Activated naive CD8-positive, alpha-beta T cell treated with anti-CD3 and anti-CD28 coated beads, Interleukin-2, amount 50 U/mL, for 16 hours (primary cell): Measurements from ENCODE around the gene PRAMEF4.
"Not testable (repeated sequence)": the region's sequence is repeated elsewhere in the genome, so short reads cannot be mapped to it uniquely, and the experiment has no call there.

Experiments
- DNase-seq: peaks from one replicate; pipeline ENCODE4 v3.0.0-alpha.2; 2020; ENCODE audit warnings: low read depth, low spot score

The PRAMEF4 gene

DNA sequence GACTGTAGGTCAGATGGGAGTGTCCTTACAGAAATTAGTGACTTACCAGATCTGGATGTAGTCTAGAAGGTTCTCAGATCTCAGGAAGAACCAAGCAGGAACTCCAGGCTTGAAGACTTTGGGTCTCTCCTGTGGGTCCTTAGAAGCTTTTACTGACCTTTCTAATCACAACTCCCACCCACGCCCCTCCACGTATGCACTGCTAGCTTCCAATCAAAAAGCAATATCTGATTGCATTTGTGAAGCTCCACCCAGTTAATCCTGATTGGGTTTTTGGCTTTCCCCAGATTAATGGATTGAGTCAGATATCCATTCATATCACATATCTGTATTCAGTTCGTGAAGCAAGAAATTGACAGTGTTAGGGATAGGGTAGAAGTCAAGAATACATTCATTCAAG lies at the start of gene PRAMEF4:
Gene PRAMEF4, minus strand, starts transcription at position 101 of the 400 bp plus-strand sequence. CDS start 2,807 bp downstream, outside the sequence.
- DNase-seq = not testable (repeated sequence)

GRCh38 chr1:12924368-12924767 lies 38.4 kb upstream of the PRAMEF4 start:
- not testable (repeated sequence) for DNase-seq

- DNase-seq = not testable (repeated sequence)
These were observed 35.7 kb upstream of the PRAMEF4 start for GRCh38 chr1:12921749-12922148.

DNA sequence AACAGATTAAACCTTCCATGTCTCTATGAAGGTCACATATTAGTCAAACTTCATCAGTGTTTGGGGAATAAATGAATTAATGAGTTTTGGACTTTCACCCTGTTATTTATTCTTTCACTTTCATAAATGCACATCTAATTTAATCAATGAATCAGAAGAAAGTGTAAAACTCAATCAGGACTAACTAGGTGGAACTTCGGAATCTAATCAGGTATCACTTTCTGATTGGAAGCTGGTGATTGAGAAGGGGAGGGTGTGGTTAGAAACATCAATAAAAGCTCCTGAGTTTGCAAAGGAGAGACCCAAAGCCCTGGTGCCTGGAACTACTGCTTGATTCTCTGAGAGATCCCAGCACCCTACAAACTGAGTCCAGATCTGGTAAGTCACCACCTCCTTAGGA lies 30.3 kb upstream of the PRAMEF4 start, which contains the start of gene PRAMEF7:
Gene PRAMEF7, plus strand, starts transcription at position 301 of the 400 bp plus-strand sequence. CDS start 1,083 bp downstream, outside the sequence.
- DNase-seq = not testable (repeated sequence)

DNA sequence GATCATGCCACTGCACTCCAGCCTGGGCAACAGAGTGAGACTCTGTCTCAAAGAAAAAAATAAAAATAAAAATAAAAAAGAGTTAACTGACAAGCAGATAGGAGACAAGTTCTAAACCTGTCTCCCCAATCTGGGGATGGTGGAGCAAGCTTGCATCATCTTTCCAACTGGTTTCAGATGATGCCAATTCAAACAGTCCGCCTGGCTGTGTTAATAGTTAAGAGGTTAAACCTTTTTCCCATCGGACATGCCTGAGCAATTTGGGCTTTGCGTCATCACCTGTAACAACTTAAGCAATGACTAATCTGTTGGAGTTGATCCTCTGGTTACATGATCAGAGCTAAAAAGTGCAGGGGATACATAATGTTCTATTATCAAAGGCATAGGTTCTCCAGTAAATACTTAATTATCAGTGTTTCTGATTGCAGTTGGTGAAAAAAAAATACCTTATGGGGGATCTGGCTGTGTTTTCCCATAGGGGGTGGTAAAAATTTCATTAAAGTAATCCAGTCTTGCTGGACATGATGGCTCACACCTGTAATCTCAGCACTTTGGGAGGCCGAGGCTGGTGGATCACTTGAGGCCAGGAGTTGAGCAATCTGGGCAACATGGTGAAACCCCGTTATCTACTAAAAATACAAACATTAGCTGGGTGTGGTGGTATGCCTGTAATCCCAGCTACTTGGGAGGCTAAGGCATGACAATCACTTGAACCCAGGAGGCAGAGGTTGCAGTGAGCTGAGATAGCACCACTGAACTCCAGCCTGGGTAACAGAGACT lies 18.0 kb upstream of the PRAMEF4 start:
- not testable (repeated sequence) for DNase-seq

DNA sequence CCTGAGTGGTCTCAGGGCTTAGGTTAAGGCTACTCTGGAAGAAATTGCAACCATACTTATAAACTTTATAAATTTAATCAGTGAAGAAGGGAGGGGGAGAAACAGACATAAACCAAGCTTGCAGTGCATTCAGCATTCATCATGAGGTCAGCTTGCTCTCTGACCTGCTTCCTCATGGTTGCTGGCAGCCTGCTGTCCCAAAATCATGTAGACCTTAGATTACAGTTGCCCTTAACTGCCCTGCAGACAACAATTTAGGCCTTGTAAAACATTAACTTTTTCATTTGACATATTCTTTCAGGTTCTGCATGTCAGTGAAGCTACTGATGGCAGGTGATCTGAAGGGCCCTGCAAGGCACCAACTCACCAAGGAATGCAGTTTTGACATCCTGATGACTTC lies 13.2 kb upstream of the PRAMEF4 start:
- not testable (repeated sequence) for DNase-seq

DNA sequence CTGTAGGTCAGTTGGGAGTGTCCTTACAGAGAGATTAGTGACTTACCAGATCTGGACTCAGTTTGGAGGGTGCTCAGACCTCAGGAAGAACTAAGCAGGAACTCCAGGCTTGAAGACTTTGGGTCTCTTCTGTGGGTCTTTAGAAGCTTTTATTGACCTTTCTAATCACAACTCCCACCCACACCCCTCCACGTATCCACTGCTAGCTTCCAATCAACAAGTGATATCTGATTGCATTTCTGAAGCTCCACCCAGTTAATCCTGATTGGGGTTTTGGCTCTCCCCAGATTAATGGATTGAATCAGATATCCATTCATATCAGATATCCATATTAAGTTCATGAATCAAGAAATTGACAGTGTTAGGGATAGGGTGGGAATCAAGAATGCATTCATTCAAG lies 12.2 kb upstream of the PRAMEF4 start, which contains the start of gene PRAMEF10:
Gene PRAMEF10, minus strand, starts transcription at position 101 of the 400 bp plus-strand sequence. CDS start 2,423 bp downstream, outside the sequence.
- DNase-seq = not testable (repeated sequence)

DNA sequence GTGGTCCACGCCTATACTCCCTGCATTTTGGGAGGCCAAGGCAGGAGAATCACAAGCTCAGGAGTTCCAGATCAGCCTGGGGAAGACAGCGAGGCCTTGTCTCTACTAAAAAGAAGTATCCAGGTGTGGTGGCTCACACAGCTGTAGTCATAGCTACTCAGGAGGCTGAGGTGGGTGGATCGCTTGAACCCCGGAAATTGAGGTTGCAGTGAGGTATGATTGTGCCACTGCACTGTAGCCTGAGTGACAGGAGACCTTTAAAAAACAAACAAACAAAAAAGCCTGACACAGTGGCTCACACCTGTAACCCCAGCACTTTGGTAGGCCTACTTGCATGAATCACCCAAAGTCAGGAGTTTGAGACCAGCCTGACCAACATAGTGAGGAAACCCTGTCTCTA lies 7.5 kb downstream of the PRAMEF4 start:
- DNase-seq = not testable (repeated sequence)

- not testable (repeated sequence) for DNase-seq
These were observed 22.7 kb downstream of the PRAMEF4 start for GRCh38 chr1:12863131-12863880.

DNA sequence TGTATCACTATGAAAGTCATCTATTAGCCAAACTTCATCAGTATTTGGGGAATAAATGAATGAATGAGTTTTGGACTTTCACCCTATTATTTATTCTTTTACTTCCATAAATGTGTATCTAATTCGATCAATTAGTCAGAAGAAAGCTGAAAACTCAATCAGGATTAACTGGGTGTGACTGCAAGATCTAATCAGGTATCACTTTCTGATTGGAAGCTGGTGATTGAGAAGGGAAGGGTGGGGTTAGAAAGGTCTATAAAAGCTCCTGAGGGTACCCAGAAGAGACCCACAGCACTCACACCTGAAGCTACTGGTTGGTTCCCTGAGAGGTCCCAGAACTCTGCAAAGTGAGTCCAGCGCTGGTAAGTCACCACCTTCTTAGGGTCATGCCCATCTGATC lies 29.2 kb downstream of the PRAMEF4 start, which contains the start of gene PRAMEF2:
Gene PRAMEF2, plus strand, starts transcription at position 301 of the 400 bp plus-strand sequence. CDS start 1,924 bp downstream, outside the sequence.
- not testable (repeated sequence) for DNase-seq

DNA sequence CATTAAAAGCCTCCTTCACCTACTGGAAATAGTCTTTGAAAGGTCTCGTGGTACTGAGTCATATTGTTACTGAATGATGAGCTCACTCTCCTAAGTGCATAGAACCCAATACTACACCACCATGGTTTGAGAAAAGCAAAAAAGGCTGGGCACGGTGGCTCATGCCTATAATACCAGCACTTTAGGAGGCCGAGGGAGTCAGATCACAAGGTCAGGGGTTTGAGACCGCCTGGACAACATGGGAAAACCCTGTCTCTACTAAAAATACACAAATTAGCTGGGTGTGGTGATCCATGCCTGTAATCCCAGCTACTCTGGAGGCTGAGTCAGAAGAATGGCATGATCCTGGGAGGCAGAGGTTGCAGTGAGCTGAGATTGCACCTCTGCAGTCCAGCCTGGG lies 34.2 kb downstream of the PRAMEF4 start:
- no peak for DNase-seq

DNA sequence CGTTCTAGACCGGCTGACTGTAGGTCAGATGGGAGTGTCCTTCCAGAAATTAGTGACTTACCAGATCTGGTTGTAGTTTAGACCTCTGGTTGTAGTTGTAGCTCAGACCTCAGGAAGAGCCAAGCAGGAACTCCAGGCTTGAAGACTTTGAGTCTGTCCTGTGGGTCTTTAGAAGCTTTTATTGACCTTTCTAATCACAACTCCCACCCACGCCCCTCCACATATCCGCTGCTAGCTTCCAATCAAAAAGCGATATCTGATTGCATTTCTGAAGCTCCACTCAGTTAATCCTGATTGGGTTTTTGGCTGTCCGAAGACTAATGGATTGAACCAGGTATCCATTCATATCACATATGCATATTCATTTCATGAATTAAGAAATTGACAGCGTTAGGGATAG lies 37.4 kb downstream of the PRAMEF4 start, which contains the start of gene HNRNPCL1:
Gene HNRNPCL1, minus strand, starts transcription at position 101 of the 400 bp plus-strand sequence. CDS start 431 bp downstream, outside the sequence.
- DNase-seq = not testable (repeated sequence)

- DNase-seq = not testable (repeated sequence)
These were observed 52.8 kb downstream of the PRAMEF4 start for GRCh38 chr1:12833251-12833650.

- DNase-seq = not testable (repeated sequence)
These were observed 54.7 kb downstream of the PRAMEF4 start, which contains the start of gene PRAMEF11 for GRCh38 chr1:12831310-12831709. Gene PRAMEF11, minus strand, starts transcription at chr1:12831410. Its CDS starts 2,621 bp downstream, at chr1:12828789.
